Measurements from ENCODE around the gene GALNT7.

The GALNT7 gene

DNA sequence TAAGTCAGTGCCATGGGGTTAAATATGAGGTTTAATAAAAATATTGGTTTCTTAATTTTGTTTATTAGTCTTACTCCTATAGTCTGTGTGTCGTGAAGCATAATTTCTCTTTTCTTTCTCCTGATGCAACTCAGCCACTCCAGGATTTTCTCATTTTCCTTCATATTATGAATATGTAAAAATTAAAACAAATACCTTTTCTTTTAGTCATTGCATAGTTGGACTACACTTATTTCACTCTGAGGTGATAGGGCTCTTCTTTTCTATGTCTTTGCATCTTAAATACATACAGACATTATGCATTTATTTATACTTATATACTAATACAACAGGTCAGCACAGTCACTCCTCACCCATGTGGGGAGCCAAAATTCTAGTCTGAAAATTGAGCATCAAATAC lies 19.1 kb downstream of the GALNT7 start:
- no peak for DNase-seq (ENCODE audit: extremely low spot score)
- ChIA-PET POLR2A (no interaction called here), CTCF (no interaction called here)
- TF ChIP-seq CTCF (IDR thresholded peaks at IDR 0.05; ENCODE audit: control extremely low read depth, extremely low read depth, low read depth, missing control alignments), result no peak

GRCh38 chr4:173188648-173189047 lies 20.0 kb downstream of the GALNT7 start:
- TF ChIP-seq CTCF (IDR thresholded peaks at IDR 0.05; ENCODE audit: control extremely low read depth, extremely low read depth, low read depth, missing control alignments), result no peak
- ChIA-PET POLR2A (no interaction called here), CTCF (no interaction called here)

DNA sequence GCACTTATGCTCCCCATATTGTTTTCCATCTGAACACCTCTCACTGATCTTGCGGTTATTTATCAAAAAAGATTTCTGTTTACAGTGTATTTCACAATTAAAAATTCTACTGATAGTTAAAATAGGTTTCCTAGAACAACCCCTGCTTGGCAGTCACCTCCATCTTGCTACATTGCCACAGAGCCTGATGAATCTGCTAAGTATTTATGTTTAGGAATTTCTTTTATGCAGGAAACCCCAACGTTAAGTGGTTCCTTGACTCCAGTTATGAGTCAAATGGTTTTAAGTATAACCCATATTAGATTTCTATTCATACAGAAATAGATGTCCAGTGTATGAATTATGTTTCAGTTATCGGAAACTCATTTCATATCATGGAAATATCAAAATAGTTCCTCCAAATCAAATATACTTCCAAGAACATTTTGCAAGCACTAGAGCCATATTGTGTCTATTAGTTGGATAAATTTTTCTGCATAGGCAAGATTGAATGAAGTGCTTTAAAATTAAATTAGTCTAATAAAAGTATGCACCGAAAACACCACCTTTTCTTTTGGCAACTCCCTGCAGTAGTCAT lies 20.6 kb downstream of the GALNT7 start:
- TF ChIP-seq CTCF (IDR thresholded peaks at IDR 0.05; ENCODE audit: control extremely low read depth, extremely low read depth, low read depth, missing control alignments), result no peak
- ChIA-PET POLR2A (no interaction called here), CTCF (no interaction called here)
- DNase-seq (ENCODE audit: extremely low spot score), result no peak

More at GRCh38 chr4:173188648-173189047, 20.0 kb downstream of the GALNT7 start:
- DNase-seq (ENCODE audit: extremely low spot score), result no peak

DNA sequence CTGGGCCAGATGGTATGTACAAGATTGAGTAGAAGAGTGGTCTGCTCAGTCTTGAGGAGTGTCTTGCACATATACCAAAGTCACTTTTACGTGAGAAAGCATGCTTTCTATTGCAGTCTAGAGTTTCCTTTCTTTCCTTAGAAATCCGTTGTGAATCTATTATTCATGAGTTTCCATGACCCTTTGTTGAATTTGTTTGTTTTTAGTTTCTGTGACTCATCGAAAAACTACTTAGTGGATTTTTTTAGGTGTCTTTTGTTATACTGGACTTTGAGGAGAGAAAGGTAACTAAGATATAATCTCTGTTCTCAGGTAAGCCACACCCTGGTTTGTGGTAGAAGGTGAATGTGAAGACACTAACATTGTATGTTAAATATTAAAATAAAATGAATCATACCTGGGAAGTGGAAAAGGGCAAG lies 23.0 kb downstream of the GALNT7 start:
- no peak for TF ChIP-seq CTCF (IDR thresholded peaks at IDR 0.05; ENCODE audit: control extremely low read depth, extremely low read depth, low read depth, missing control alignments)
- ChIA-PET POLR2A (no interaction called here), CTCF (interaction anchor here (1.0 kb wide), 2 partner anchors 10 to 18 kb away, joined by 4 to 5 read pairs; no protein-coding TSS in a partner anchor)
- DNase-seq (ENCODE audit: extremely low spot score), result no peak

GRCh38 chr4:173192375-173193162 lies 24.0 kb downstream of the GALNT7 start:
- peak; percentile 16 for TF ChIP-seq CTCF (IDR thresholded peaks at IDR 0.05; ENCODE audit: control extremely low read depth, extremely low read depth, low read depth, missing control alignments)
- no peak for DNase-seq (ENCODE audit: extremely low spot score)
- CTCF ChIA-PET, result interaction anchor here (0.9 to 1.7 kb wide), 10 partner anchors 10 to 228 kb away, joined by 3 to 11 read pairs (median 6); no protein-coding TSS in a partner anchor
- POLR2A ChIA-PET, result no interaction called here

GRCh38 chr4:173194157-173194556 lies 25.5 kb downstream of the GALNT7 start:
- CTCF ChIA-PET, result no interaction called here
- no peak for DNase-seq (ENCODE audit: extremely low spot score)
- POLR2A ChIA-PET, result no interaction called here
- TF ChIP-seq CTCF (IDR thresholded peaks at IDR 0.05; ENCODE audit: control extremely low read depth, extremely low read depth, low read depth, missing control alignments), result no peak
